ENCODE data around the gene GRHL1.

GRHL1 gene

DNA sequence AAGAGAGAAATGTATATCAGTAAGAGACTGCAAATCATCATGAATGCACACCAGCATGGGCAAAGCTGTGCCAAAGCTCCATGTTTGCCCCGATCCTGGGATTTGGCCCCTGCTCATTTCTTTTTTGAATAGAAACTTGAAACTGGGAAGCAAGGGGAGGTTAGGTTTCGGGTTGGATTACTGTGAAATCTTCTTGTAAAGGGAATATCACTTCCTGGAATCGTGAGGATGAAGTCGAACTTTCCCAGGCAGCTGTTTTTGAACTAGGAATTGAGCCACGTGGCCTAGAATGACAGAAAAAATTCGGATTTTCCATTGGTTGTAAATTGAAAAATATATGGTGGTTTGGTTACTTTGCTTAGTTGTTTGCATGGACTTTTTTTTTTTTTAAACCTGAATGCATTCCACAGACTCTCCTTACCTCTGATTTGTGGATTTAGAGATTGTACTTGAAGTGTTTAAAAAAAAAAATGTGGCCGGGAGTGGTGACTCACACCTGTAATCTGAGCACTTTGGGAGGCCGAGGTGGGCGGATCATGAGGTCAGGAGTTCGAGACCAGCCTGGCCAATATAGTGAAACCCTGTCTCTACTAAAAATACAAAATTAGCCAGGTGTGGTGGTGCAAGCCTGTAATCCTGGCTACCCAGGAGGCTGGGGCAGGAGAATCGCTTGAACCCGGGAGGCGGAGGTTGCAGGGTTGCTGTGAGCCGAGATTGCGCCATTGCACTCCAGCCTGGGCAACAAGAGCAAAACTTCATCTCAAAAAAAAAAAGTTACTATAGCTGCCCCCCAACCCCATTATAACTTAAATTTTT is 32.1 kb downstream of the GRHL1 start (continued):
- TF ChIP-seq KLF1 (tag by site-specific recombination; IDR thresholded peaks at IDR 0.05) (peak; percentile 24; the same call in 1 of the 2 replicates), ZNF747 (tag by site-specific recombination; IDR thresholded peaks at IDR 0.05) (no peak), ZFHX2 (tag by site-specific recombination; conservative IDR thresholded peaks at IDR 0.05) (0 out of 2 replicates have a peak, but pooled peaks have one; percentile 9), ZNF404 (tag by site-specific recombination; IDR thresholded peaks at IDR 0.05) (no peak), ZNF211 (tag by site-specific recombination; IDR thresholded peaks at IDR 0.05; ENCODE audit: low read depth) (no peak), ZFP41 (tag by site-specific recombination; IDR thresholded peaks at IDR 0.05; ENCODE audit: borderline replicate concordance) (no peak), KLF9 (tag by site-specific recombination; IDR thresholded peaks at IDR 0.05; ENCODE audit: low read depth) (no peak), ZNF837 (tag by site-specific recombination; IDR thresholded peaks at IDR 0.05) (no peak), EGR2 (tag by site-specific recombination; IDR thresholded peaks at IDR 0.05; ENCODE audit: low read depth) (no peak), IKZF3 (tag by site-specific recombination; IDR thresholded peaks at IDR 0.05) (no peak), ZSCAN16 (tag by site-specific recombination; IDR thresholded peaks at IDR 0.05) (peak; percentile 16; the same call in 1 of the 2 replicates), SP3 (tag by site-specific recombination; IDR thresholded peaks at IDR 0.05) (0 out of 2 replicates have a peak, but pooled peaks have one; percentile 21), TCF7L2 (IDR thresholded peaks at IDR 0.05; ENCODE audit: borderline replicate concordance, low read depth, low read length) (no peak), ZNF473 (tag by site-specific recombination; IDR thresholded peaks at IDR 0.05) (no peak), ZNF610 (tag by site-specific recombination; IDR thresholded peaks at IDR 0.05; ENCODE audit: borderline replicate concordance) (no peak), BCL11B (tag by site-specific recombination; IDR thresholded peaks at IDR 0.05; ENCODE audit: low read depth) (no peak), ZNF529 (tag by site-specific recombination; IDR thresholded peaks at IDR 0.05; ENCODE audit: insufficient replicate concordance) (no peak)
- TF ChIP-seq, protein P1, sequence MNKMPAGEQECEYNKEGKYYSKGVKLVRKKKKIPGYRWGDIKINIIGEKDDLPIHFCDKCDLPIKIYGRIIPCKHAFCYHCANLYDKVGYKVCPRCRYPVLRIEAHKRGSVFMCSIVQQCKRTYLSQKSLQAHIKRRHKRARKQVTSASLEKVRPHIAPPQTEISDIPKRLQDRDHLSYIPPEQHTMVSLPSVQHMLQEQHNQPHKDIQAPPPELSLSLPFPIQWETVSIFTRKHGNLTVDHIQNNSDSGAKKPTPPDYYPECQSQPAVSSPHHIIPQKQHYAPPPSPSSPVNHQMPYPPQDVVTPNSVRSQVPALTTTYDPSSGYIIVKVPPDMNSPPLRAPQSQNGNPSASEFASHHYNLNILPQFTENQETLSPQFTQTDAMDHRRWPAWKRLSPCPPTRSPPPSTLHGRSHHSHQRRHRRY (tag by site-specific recombination; IDR thresholded peaks at IDR 0.05), result no peak
- TF ChIP-seq, protein P2, sequence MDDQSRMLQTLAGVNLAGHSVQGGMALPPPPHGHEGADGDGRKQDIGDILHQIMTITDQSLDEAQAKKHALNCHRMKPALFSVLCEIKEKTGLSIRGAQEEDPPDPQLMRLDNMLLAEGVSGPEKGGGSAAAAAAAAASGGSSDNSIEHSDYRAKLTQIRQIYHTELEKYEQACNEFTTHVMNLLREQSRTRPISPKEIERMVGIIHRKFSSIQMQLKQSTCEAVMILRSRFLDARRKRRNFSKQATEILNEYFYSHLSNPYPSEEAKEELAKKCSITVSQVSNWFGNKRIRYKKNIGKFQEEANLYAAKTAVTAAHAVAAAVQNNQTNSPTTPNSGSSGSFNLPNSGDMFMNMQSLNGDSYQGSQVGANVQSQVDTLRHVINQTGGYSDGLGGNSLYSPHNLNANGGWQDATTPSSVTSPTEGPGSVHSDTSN (CRISPR knock-in tag; IDR thresholded peaks at IDR 0.05), result no peak

DNA sequence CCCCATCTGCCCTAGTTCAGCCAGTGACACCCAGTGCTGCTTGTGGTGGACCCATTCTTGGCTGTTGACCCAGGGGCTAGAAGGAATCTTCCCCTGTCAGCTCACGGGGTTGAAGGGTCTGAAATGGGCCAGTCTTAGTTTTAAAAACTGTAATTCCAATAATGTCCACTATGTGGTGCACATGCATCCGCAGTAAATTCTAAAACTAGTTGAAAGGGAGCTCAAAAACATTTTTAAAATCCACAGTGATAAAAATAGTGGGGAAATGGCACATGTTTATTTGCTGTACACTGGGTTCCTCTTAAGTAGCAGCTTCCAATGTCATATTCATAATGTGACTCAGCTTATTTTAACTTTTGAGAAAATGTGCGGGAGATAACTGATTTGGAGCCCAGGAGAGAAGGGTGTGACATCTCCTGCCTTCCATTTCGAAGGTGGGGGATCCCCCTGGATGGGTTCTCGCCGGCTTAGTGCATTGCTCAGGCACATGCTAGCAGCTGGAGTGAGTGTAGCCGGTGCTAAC is 32.8 kb downstream of the GRHL1 start:
- no peak overlapping the region for H3K27ac ChIP-seq (ENCODE audit: extremely low read depth, low read depth, low read length)
- H3K9me3 ChIP-seq (ENCODE audit: control insufficient read depth, insufficient read depth, low read depth, low read length), result no peaks in the 10 kb centered on the region
- no peak overlapping the region for H3K4me3 ChIP-seq (ENCODE audit: low read depth, low read length)
- CTCF ChIA-PET, result interaction anchor here (0.6 to 5.3 kb wide), 52 partner anchors 8 to 1077 kb away, joined by 3 to 66 read pairs (median 4); no protein-coding TSS in a partner anchor
- peaks cover 9 to 23% of the 10 kb centered on the region in 2 experiments; a peak in 2 of 3 replicates for H3K36me3 ChIP-seq (ENCODE audit: control insufficient read depth in 2 of 2, insufficient read depth in 1 of 2, low read length in 2 of 2)
- peaks cover 3% of the 10 kb centered on the region; the same call in 1 of the 2 replicates for H3K4me1 ChIP-seq (ENCODE audit: control insufficient read depth, insufficient read depth, low read length)
- POLR2A ChIA-PET, result interaction anchor here (0.6 to 1.5 kb wide), 5 partner anchors 12 to 179 kb away, joined by 3 to 4 read pairs (median 3); partner anchors contain the start of gene TAF1B
- TF ChIP-seq, protein P3, sequence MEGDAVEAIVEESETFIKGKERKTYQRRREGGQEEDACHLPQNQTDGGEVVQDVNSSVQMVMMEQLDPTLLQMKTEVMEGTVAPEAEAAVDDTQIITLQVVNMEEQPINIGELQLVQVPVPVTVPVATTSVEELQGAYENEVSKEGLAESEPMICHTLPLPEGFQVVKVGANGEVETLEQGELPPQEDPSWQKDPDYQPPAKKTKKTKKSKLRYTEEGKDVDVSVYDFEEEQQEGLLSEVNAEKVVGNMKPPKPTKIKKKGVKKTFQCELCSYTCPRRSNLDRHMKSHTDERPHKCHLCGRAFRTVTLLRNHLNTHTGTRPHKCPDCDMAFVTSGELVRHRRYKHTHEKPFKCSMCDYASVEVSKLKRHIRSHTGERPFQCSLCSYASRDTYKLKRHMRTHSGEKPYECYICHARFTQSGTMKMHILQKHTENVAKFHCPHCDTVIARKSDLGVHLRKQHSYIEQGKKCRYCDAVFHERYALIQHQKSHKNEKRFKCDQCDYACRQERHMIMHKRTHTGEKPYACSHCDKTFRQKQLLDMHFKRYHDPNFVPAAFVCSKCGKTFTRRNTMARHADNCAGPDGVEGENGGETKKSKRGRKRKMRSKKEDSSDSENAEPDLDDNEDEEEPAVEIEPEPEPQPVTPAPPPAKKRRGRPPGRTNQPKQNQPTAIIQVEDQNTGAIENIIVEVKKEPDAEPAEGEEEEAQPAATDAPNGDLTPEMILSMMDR (tag by site-specific recombination; IDR thresholded peaks at IDR 0.05), result peak; percentile 16; the same call in 1 of the 2 replicates
- TF ChIP-seq ZBTB17 (tag by site-specific recombination; IDR thresholded peaks at IDR 0.05), result 0 out of 2 replicates have a peak, but pooled peaks have one; percentile 2
- TF ChIP-seq, protein P4, sequence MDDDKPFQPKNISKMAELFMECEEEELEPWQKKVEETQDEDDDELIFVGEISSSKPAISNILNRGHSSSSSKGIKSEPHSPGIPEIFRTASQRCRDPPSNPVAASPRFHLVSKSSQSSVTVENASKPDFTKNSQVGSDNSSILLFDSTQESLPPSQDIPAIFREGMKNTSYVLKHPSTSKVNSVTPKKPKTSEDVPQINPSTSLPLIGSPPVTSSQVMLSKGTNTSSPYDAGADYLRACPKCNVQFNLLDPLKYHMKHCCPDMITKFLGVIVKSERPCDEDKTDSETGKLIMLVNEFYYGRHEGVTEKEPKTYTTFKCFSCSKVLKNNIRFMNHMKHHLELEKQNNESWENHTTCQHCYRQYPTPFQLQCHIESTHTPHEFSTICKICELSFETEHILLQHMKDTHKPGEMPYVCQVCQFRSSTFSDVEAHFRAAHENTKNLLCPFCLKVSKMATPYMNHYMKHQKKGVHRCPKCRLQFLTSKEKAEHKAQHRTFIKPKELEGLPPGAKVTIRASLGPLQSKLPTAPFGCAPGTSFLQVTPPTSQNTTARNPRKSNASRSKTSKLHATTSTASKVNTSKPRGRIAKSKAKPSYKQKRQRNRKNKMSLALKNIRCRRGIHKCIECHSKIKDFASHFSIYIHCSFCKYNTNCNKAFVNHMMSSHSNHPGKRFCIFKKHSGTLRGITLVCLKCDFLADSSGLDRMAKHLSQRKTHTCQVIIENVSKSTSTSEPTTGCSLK (tag by site-specific recombination; IDR thresholded peaks at IDR 0.05), result no peak
- TF ChIP-seq, protein P5, sequence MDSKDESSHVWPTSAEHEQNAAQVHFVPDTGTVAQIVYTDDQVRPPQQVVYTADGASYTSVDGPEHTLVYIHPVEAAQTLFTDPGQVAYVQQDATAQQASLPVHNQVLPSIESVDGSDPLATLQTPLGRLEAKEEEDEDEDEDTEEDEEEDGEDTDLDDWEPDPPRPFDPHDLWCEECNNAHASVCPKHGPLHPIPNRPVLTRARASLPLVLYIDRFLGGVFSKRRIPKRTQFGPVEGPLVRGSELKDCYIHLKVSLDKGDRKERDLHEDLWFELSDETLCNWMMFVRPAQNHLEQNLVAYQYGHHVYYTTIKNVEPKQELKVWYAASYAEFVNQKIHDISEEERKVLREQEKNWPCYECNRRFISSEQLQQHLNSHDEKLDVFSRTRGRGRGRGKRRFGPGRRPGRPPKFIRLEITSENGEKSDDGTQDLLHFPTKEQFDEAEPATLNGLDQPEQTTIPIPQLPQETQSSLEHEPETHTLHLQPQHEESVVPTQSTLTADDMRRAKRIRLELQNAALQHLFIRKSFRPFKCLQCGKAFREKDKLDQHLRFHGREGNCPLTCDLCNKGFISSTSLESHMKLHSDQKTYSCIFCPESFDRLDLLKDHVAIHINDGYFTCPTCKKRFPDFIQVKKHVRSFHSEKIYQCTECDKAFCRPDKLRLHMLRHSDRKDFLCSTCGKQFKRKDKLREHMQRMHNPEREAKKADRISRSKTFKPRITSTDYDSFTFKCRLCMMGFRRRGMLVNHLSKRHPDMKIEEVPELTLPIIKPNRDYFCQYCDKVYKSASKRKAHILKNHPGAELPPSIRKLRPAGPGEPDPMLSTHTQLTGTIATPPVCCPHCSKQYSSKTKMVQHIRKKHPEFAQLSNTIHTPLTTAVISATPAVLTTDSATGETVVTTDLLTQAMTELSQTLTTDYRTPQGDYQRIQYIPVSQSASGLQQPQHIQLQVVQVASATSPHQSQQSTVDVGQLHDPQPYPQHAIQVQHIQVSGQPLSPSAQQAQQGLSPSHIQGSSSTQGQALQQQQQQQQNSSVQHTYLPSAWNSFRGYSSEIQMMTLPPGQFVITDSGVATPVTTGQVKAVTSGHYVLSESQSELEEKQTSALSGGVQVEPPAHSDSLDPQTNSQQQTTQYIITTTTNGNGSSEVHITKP (tag by site-specific recombination; IDR thresholded peaks at IDR 0.05), result peak; percentile 60; the same call in 1 of the 2 replicates
